Measurements from ENCODE around the gene MTMR3.

Gene MTMR3

GRCh38 chr22:29840498-29840897 is 42.5 kb upstream of the MTMR3 start:
- no peak overlapping the region for H3K4me3 ChIP-seq (ENCODE audit: low read length)
- TF ChIP-seq CTCF (conservative IDR thresholded peaks at IDR 0.05; ENCODE audit: low read length) = no peak
- peak; percentile 39 for DNase-seq (ENCODE audit: low read depth)

- H3K4me3 ChIP-seq (ENCODE audit: low read length) = no peak overlapping the region
- no peak for DNase-seq (ENCODE audit: low read depth)
- TF ChIP-seq CTCF (conservative IDR thresholded peaks at IDR 0.05; ENCODE audit: low read length) = no peak
Measured at GRCh38 chr22:29842172-29842571, 40.8 kb upstream of the MTMR3 start.

GRCh38 chr22:29842740-29843139 is 40.2 kb upstream of the MTMR3 start:
- no peak for TF ChIP-seq CTCF (conservative IDR thresholded peaks at IDR 0.05; ENCODE audit: low read length)
- H3K4me3 ChIP-seq (ENCODE audit: low read length) = no peak overlapping the region
- peak; percentile 92 for DNase-seq (ENCODE audit: low read depth)

GRCh38 chr22:29846290-29846689 is 36.7 kb upstream of the MTMR3 start:
- no peak for DNase-seq (ENCODE audit: low read depth)
- H3K4me3 ChIP-seq (ENCODE audit: low read length) = no peak overlapping the region
- TF ChIP-seq CTCF (conservative IDR thresholded peaks at IDR 0.05; ENCODE audit: low read length) = no peak

GRCh38 chr22:29848111-29848510 is 34.9 kb upstream of the MTMR3 start:
- no peak overlapping the region for H3K4me3 ChIP-seq (ENCODE audit: low read length)
- DNase-seq (ENCODE audit: low read depth) = no peak
- TF ChIP-seq CTCF (conservative IDR thresholded peaks at IDR 0.05; ENCODE audit: low read length) = no peak

- no peak overlapping the region for H3K4me3 ChIP-seq (ENCODE audit: low read length)
- TF ChIP-seq CTCF (conservative IDR thresholded peaks at IDR 0.05; ENCODE audit: low read length) = no peak
- no peak for DNase-seq (ENCODE audit: low read depth)
Measured at GRCh38 chr22:29854432-29854831, 28.5 kb upstream of the MTMR3 start.

GRCh38 chr22:29855611-29856181 is 27.3 kb upstream of the MTMR3 start:
- no peak for DNase-seq (ENCODE audit: low read depth)
- H3K4me3 ChIP-seq (ENCODE audit: low read length) = no peak overlapping the region
- no peak for TF ChIP-seq CTCF (conservative IDR thresholded peaks at IDR 0.05; ENCODE audit: low read length)

All from AG10803 (cell line).